Activated T-helper 1 cell treated with anti-CD3 and anti-CD28 coated beads, Interleukin-12 subunit alpha, Interleukin-12 subunit beta, Interleukin-2, Interleukin-4 antibody, amounts not matched to agents 30 ng/mL and 10 ng/mL and 1 ng/mL, durations not matched to agents 14 hours and 24 hours and 36 hours (primary cell): ENCODE measurements around the gene TPRN. TPM values are rescaled to one million over a fixed set of nuclear protein-coding genes. Genes with fewer than 3 reads are reported as not detected.

ENCODE experiments used
- DNase-seq: peaks from one replicate; pipeline ENCODE4 v3.0.0; 2021; ENCODE audit warnings: low spot score
- H3K27ac Mint-ChIP-seq: one replicate; pipeline ENCODE4 v1.8.0; 2021; ENCODE audit warnings: mild to moderate bottlenecking, mixed read lengths
- H3K27me3 Mint-ChIP-seq: one replicate; pipeline ENCODE4 v1.8.0; 2022; ENCODE audit warnings: mild to moderate bottlenecking, moderate library complexity, mixed read lengths; ENCODE audit not compliant: insufficient read depth
- H3K36me3 Mint-ChIP-seq: one replicate; pipeline ENCODE4 v1.8.0; 2021; ENCODE audit warnings: low read depth, mixed read lengths
- H3K4me1 Mint-ChIP-seq: one replicate; pipeline ENCODE4 v1.8.0; 2021; ENCODE audit warnings: low read depth, mixed read lengths
- H3K4me3 Mint-ChIP-seq: one replicate; pipeline ENCODE4 v1.8.0; 2021; ENCODE audit warnings: mild to moderate bottlenecking, moderate library complexity, mixed read lengths
- H3K9me3 Mint-ChIP-seq: one replicate; pipeline ENCODE4 v1.8.0; 2021; ENCODE audit warnings: mixed read lengths
- intact Hi-C: fragments of 100-400 bp; cut with micrococcal nuclease; formaldehyde crosslinking; loops from one replicate; pipeline ENCODE4 v1.15.1; 2024
- total RNA-seq: library from RNA; stranded (reverse); gene quantifications from 2 replicates; pipeline ENCODE4 v1.2.3, GENCODE V29; 2022

The TPRN gene
- total RNA-seq, 1 donor from 2014 or later: 17.2 TPM

GRCh38 chr9:137201205-137201868, 796 bp upstream of the TPRN start:
- no peaks in the 10 kb centered on the region for H3K9me3 Mint-ChIP-seq
- peak overlapping the region; percentile 83 for H3K4me3 Mint-ChIP-seq
- intact Hi-C loops: no loop called here
- no peaks in the 10 kb centered on the region for H3K27me3 Mint-ChIP-seq
- peaks cover 28% of the 10 kb centered on the region for H3K4me1 Mint-ChIP-seq
- no peak for DNase-seq
- peaks cover 6% of the 10 kb centered on the region for H3K36me3 Mint-ChIP-seq
- peak overlapping the region; percentile 75 for H3K27ac Mint-ChIP-seq

DNA sequence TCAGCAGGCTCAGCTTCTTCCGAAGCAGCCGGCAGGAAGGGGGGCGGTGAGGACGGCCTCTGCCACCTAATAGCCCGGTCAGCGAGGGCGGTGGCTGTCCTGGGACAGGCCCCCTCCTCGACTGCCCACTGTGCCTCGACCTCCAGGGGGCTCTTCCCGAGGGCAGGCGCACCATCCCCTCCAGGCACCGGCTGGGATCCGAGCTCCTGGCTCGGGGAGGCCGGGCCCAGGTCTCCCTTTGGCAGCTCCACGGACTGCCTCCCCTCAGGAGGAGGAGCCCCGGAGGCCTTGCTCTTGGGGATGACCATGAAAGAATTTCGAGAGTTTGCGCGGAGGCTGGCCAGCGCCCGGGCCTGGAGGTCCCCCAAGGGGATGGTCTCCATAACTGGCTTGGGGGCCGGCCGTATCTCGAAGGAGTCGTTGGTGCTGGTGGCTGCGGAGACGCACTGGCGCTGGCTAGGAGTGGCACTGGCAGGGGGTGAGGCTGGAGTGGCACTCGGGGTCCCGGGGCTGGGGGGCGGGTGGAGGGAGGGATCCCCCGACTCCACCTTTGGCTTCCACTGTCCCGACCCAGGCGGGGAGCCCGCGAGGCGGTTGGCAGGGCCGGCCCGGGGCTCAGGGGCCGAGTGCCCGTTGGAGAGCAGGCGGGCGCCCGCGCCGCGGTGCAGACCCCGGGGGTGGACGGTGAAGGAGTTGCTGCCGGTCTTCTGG, 975 bp downstream of the TPRN start:
- intact Hi-C loops: loop anchor here (1.0 kb wide), 6 partner anchors 11 to 70 kb away; partner anchors contain the start of genes ANAPC2, SSNA1 and TUBB4B
- Mint-ChIP-seq H3K4me3 (peak overlapping the region; percentile 85), H3K36me3 (peaks cover 5% of the 10 kb centered on the region), H3K9me3 (no peaks in the 10 kb centered on the region), H3K27me3 (no peaks in the 10 kb centered on the region), H3K27ac (no peak overlapping the region), H3K4me1 (peaks cover 20% of the 10 kb centered on the region)
- DNase-seq: no peak

DNA sequence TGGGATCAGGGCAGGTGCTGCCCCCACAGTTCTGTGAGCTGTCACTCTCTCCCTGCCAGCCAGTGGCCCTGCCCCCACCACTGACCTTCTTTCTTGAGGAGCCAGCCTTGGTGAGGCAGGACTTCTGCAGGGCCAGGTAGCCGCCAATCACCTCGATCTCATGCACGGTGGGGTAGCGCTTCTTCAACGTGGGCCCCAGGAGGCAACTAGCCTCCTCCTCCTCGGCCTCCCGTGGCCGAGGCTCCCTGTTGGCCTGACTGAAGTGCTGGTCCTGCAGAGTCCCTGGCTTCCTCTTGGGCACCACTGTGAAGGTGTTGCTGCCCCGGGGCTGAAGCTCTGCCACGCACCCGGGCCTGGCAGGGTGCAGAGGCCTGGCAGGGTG, 1.6 kb downstream of the TPRN start:
- Mint-ChIP-seq H3K27ac (no peak overlapping the region), H3K4me3 (peak overlapping the region; percentile 60), H3K27me3 (no peaks in the 10 kb centered on the region), H3K4me1 (peaks cover 13% of the 10 kb centered on the region), H3K9me3 (no peaks in the 10 kb centered on the region), H3K36me3 (peaks cover 4% of the 10 kb centered on the region)
- intact Hi-C loops: no loop called here
- DNase-seq: no peak

DNA sequence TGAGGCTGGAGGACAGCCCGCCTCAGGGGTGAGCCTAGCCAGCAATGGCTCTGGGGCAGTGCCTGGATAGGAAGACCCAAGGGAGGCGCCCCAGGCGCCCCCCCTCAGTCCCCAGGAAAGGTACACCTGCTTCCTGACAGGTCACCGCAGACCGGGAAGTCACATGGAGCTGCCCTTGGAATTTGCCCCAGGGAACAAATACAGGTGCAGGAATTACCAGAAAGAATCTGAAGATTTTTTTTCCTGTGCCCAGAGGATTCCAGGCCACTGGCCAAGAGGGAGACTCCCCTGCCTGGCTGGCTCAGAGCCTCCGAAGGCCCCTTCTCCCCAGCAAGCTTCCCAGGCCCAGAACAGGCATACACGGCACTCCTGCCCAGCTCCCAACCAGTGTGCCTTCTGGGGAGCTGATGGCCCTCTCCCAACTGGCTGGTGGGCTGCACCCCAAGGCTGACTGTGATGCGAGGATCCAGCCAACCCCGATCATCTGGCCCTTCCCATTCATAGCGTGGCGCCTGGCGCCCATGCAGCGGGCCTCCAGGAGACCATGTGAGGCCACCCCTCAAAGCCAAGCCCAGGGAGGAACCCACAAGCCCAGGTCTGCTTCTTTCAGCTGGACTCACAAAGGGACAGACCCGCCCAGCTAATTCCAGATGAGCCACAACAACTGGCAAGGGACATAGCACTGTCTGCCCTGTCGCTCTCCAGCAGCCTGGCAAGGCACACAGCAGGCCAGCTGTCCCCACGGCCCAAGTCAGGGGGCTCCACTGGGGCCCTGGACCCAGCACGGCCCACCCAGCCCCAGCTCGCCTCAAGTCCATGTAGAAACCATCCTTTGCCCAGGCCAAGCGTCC, 2.3 kb downstream of the TPRN start:
- intact Hi-C loops: no loop called here
- H3K27me3 Mint-ChIP-seq: no peaks in the 10 kb centered on the region
- H3K4me3 Mint-ChIP-seq: peak overlapping the region; percentile 60
- H3K4me1 Mint-ChIP-seq: peaks cover 11% of the 10 kb centered on the region
- no peak overlapping the region for H3K27ac Mint-ChIP-seq
- no peak for DNase-seq
- peaks cover 4% of the 10 kb centered on the region for H3K36me3 Mint-ChIP-seq
- no peaks in the 10 kb centered on the region for H3K9me3 Mint-ChIP-seq

DNA sequence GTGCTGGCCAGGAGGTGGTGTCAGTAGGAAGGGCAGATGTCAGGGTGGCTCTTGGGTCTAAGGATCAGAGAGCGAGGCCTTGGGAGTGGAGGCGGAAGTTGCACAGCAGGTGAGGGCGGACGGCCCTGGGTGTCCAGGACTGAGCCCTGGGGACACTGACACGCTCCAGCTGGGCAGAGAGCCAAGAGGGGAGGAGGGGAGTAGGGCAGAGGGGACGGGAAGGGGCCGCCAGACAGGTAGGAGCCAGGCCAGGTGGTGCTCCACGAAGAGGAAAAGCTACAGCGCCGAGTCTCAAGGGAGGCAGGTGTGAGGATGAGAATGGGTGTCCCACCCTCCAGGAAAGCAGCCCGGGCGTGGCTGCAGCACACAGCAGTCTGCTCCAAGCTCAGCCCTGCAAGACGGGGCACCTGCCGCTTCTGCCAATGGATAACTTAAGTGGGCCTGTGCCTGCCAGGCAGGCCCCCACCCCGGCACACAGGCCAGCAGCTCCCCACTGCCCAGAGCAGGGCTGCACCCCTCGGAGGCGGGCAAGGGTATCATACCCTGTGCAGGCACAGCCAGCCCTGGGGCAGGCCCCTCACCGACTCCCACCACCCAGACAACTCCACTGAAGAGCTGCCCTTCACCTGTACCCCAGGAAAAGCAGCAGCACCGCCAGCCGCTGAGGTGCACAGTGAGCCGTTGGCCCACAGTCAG, 4.9 kb downstream of the TPRN start:
- Mint-ChIP-seq H3K36me3 (peaks cover 2% of the 10 kb centered on the region), H3K4me1 (no peaks in the 10 kb centered on the region), H3K9me3 (no peaks in the 10 kb centered on the region), H3K27ac (no peak overlapping the region), H3K4me3 (peak overlapping the region; percentile 26), H3K27me3 (no peaks in the 10 kb centered on the region)
- intact Hi-C loops: no loop called here
- DNase-seq: no peak

GRCh38 chr9:137194909-137195308, 5.6 kb downstream of the TPRN start:
- no peak for DNase-seq
- H3K36me3 Mint-ChIP-seq: peaks cover 2% of the 10 kb centered on the region
- no peaks in the 10 kb centered on the region for H3K4me1 Mint-ChIP-seq
- H3K9me3 Mint-ChIP-seq: no peaks in the 10 kb centered on the region
- H3K27me3 Mint-ChIP-seq: no peaks in the 10 kb centered on the region
- no peak overlapping the region for H3K4me3 Mint-ChIP-seq
- no peak overlapping the region for H3K27ac Mint-ChIP-seq
- intact Hi-C loops: no loop called here

DNA sequence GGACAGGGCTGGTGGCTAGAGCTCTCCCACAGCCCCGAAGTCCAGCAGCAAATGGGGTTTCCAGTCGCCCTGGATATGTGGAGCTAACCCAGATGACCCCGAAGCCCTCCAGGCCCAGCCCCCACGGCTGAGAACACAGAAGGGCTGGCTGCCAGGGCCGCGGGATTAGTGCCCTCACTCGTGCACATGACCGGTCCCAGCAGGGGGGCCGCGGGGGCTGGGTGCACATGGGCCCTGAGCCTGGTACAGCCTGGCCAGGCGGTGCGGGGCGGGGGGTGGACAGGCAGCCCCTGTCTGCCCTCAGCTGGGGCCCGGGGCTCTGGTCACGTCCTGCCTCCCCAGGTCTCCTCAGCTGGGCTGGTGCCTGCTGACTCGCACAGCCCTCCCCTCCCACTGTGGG, 6.2 kb downstream of the TPRN start:
- Mint-ChIP-seq H3K4me3 (no peak overlapping the region), H3K27me3 (no peaks in the 10 kb centered on the region), H3K4me1 (peaks cover 3% of the 10 kb centered on the region), H3K36me3 (peaks cover 2% of the 10 kb centered on the region), H3K27ac (no peak overlapping the region), H3K9me3 (no peaks in the 10 kb centered on the region)
- no peak for DNase-seq
- intact Hi-C loops: no loop called here

GRCh38 chr9:137193771-137194170, 6.8 kb downstream of the TPRN start:
- Mint-ChIP-seq H3K36me3 (peaks cover 5% of the 10 kb centered on the region), H3K27ac (no peak overlapping the region), H3K9me3 (no peaks in the 10 kb centered on the region), H3K4me1 (peaks cover 8% of the 10 kb centered on the region), H3K4me3 (no peak overlapping the region), H3K27me3 (no peaks in the 10 kb centered on the region)
- DNase-seq: no peak
- intact Hi-C loops: no loop called here

DNA sequence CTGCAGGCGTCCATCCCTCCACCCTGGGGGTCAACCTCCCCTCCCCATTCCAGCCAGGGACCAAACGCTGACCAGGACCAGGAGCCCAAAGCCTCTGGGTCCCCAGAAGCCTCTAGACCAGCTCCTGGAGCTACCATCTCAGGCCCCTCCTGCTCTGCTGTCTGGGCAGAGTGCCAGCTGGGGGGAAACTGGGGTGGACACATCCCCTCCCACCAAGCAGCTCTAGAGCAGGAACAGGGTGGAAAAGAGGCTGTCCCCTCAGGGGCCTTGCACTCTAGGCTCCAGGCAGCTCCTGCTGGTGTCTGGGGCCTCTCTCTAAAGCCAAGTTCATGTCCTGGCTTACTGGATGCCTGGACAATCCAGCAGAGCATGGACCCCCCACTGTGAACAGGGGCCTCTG, 7.7 kb downstream of the TPRN start:
- DNase-seq: no peak
- H3K4me1 Mint-ChIP-seq: peaks cover 8% of the 10 kb centered on the region
- H3K27ac Mint-ChIP-seq: no peak overlapping the region
- H3K27me3 Mint-ChIP-seq: no peaks in the 10 kb centered on the region
- H3K9me3 Mint-ChIP-seq: no peaks in the 10 kb centered on the region
- H3K4me3 Mint-ChIP-seq: no peak overlapping the region
- H3K36me3 Mint-ChIP-seq: peaks cover 5% of the 10 kb centered on the region
- intact Hi-C loops: no loop called here

DNA sequence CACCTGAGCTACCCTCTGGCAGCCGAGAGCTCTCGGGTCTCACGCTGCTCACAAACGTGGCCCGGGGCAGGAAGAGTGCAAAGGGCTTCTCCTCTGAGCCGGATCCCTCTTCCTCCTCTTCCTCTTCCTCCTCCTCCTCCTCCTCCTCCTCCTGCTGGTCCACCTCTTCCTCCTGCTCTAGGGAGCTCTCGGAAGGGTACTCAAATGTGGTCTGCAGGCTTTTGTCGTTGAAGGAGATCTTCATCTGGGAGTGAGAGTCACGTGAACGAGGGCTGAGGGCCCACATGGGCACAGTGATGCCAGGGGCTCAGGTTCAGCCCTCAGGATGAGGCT, 8.1 kb downstream of the TPRN start:
- intact Hi-C loops: no loop called here
- H3K27ac Mint-ChIP-seq: no peak overlapping the region
- no peak for DNase-seq
- H3K4me1 Mint-ChIP-seq: peaks cover 12% of the 10 kb centered on the region
- no peak overlapping the region for H3K4me3 Mint-ChIP-seq
- H3K36me3 Mint-ChIP-seq: peaks cover 5% of the 10 kb centered on the region
- H3K9me3 Mint-ChIP-seq: no peaks in the 10 kb centered on the region
- peaks cover 4% of the 10 kb centered on the region for H3K27me3 Mint-ChIP-seq

DNA sequence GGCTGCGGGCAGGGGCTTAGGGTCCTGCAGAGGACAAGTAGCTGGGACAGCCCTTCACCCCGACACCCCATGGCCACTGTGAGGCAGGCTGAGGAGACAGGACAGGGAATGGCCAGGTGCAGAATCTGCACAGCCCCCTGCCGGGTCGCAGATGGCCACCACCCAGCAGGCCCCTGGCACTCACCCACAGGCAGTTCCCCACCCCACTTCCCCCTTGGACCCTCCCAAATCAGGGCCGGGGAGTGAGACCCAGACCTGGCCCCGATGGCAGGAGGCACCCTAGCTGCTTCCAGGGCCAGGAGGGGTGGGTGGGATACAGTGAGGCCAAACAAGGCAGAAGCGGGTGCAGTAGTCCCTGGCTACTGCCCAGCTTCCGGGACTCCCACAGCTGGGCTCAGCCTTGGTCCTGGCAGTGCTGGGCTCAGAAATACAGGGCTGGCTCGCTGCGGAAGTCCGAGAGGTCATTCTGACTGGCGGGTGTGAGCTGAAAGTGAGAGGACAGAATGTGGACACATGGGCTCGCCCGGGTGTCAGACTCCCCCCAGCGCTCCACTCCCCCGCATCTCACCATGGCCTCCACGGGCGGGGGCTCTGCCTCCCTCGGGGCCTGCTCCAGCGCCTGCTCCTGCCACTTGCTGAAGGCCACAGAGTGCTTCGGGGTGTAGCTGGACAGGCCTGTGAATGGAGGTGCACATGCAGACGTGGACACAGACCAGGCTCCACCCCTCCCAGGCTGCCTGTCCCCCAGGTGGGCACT, 8.7 kb downstream of the TPRN start:
- no peaks in the 10 kb centered on the region for H3K9me3 Mint-ChIP-seq
- H3K4me3 Mint-ChIP-seq: no peak overlapping the region
- H3K27ac Mint-ChIP-seq: no peak overlapping the region
- H3K36me3 Mint-ChIP-seq: peaks cover 5% of the 10 kb centered on the region
- peaks cover 17% of the 10 kb centered on the region for H3K4me1 Mint-ChIP-seq
- no peak for DNase-seq
- intact Hi-C loops: no loop called here
- H3K27me3 Mint-ChIP-seq: peaks cover 4% of the 10 kb centered on the region

DNA sequence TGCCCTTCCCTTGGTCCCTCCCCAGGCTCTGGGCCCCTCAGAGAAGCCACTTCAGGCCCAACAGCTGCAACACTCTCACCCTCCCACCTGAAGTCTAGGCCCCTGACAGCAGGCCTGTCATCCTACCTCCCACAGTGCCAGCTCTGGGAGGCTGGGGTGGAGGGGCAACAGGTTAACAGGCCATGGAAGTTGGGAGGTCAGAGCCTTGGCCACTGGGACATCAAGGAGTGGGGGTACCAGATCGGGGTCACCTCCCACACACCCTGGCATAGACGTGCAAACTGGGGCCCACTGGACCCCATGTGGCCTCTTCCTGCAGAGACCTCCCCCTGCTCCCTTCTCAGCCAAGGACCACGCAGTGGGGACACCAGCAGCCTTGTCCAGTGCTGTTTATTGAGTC, 9.3 kb downstream of the TPRN start:
- H3K27ac Mint-ChIP-seq: no peak overlapping the region
- DNase-seq: no peak
- H3K4me1 Mint-ChIP-seq: peaks cover 24% of the 10 kb centered on the region
- no peaks in the 10 kb centered on the region for H3K9me3 Mint-ChIP-seq
- peaks cover 5% of the 10 kb centered on the region for H3K36me3 Mint-ChIP-seq
- peak overlapping the region; percentile 75 for H3K4me3 Mint-ChIP-seq
- H3K27me3 Mint-ChIP-seq: peaks cover 4% of the 10 kb centered on the region
- intact Hi-C loops: no loop called here
